HEK293 (cell line): ENCODE measurements around the gene TSEN54.

Experiments used
- AEBP2 ChIP-seq: fragments of 450-650 bp; formaldehyde crosslinking; IDR thresholded peaks from 2 replicates; pipeline ENCODE4 v1.5.1; 2016; ENCODE audit warnings: missing biosample characterization, missing genetic modification characterization, borderline replicate concordance
- EGR2 ChIP-seq: fragments of 450-650 bp; formaldehyde crosslinking; IDR thresholded peaks from 2 replicates; pipeline ENCODE4 v1.5.1; 2016; ENCODE audit warnings: low read depth, missing biosample characterization, missing genetic modification characterization
- ELK4 ChIP-seq: IDR thresholded peaks from 2 replicates; pipeline ENCODE4 v1.6.1; 2011; ENCODE audit warnings: mild to moderate bottlenecking, low read depth, low read length, borderline replicate concordance
- HOXC10 ChIP-seq: sonication (generic); formaldehyde crosslinking; IDR thresholded peaks from 2 replicates; pipeline ENCODE4 v1.8.1; 2023; ENCODE audit warnings: mild to moderate bottlenecking, missing genetic modification reagents
- HOXD13 ChIP-seq: sonication (generic); formaldehyde crosslinking; IDR thresholded peaks from 2 replicates; pipeline ENCODE4 v1.8.0; 2022; ENCODE audit warnings: missing genetic modification reagents, borderline replicate concordance
- INSM2 ChIP-seq: fragments of 450-650 bp; formaldehyde crosslinking; IDR thresholded peaks from 2 replicates; pipeline ENCODE4 v1.5.1; 2016; ENCODE audit warnings: missing biosample characterization, missing genetic modification characterization
- MZF1 ChIP-seq: fragments of 450-650 bp; formaldehyde crosslinking; IDR thresholded peaks from 2 replicates; pipeline ENCODE4 v1.5.1; 2017; ENCODE audit warnings: missing biosample characterization, missing genetic modification characterization, borderline replicate concordance
- SCRT2 ChIP-seq: fragments of 450-650 bp; formaldehyde crosslinking; IDR thresholded peaks from 2 replicates; pipeline ENCODE4 v1.5.1; 2016; ENCODE audit warnings: missing biosample characterization, missing genetic modification characterization
- TSHZ1 ChIP-seq: fragments of 450-650 bp; formaldehyde crosslinking; IDR thresholded peaks from 2 replicates; pipeline ENCODE4 v1.5.1; 2016; ENCODE audit warnings: missing biosample characterization, missing genetic modification characterization, borderline replicate concordance
- ZBTB6 ChIP-seq: fragments of 450-650 bp; formaldehyde crosslinking; IDR thresholded peaks from 2 replicates; pipeline ENCODE4 v1.5.1; 2017; ENCODE audit warnings: missing biosample characterization, missing genetic modification characterization
- ZFP37 ChIP-seq: fragments of 450-650 bp; formaldehyde crosslinking; IDR thresholded peaks from 2 replicates; pipeline ENCODE4 v1.5.1; 2016; ENCODE audit warnings: missing biosample characterization, missing genetic modification characterization
- ZNF155 ChIP-seq: fragments of 450-650 bp; formaldehyde crosslinking; IDR thresholded peaks from 2 replicates; pipeline ENCODE4 v1.5.1; 2016; ENCODE audit warnings: missing biosample characterization, missing genetic modification characterization
- ZNF280C ChIP-seq: fragments of 450-650 bp; formaldehyde crosslinking; IDR thresholded peaks from 2 replicates; pipeline ENCODE4 v1.5.1; 2016; ENCODE audit warnings: missing biosample characterization, missing genetic modification characterization
- ZNF362 ChIP-seq: fragments of 450-650 bp; formaldehyde crosslinking; IDR thresholded peaks from 2 replicates; pipeline ENCODE4 v1.5.1; 2016; ENCODE audit warnings: missing biosample characterization, missing genetic modification characterization
- ZNF391 ChIP-seq: fragments of 450-650 bp; formaldehyde crosslinking; IDR thresholded peaks from 2 replicates; pipeline ENCODE4 v1.5.1; 2016; ENCODE audit warnings: low read depth, missing biosample characterization, missing genetic modification characterization, borderline replicate concordance
- ZNF416 ChIP-seq: fragments of 450-650 bp; formaldehyde crosslinking; IDR thresholded peaks from 2 replicates; pipeline ENCODE4 v1.5.1; 2016; ENCODE audit warnings: missing biosample characterization, missing genetic modification characterization
- ZNF433 ChIP-seq: fragments of 450-650 bp; formaldehyde crosslinking; IDR thresholded peaks from 2 replicates; pipeline ENCODE4 v1.5.1; 2016; ENCODE audit warnings: missing biosample characterization, missing genetic modification characterization, low read depth
- ZNF48 ChIP-seq: fragments of 450-650 bp; formaldehyde crosslinking; IDR thresholded peaks from 2 replicates; pipeline ENCODE4 v1.5.1; 2016; ENCODE audit warnings: missing biosample characterization, missing genetic modification characterization
- ZNF560 ChIP-seq: fragments of 450-650 bp; formaldehyde crosslinking; IDR thresholded peaks from 2 replicates; pipeline ENCODE4 v1.5.1; 2017; ENCODE audit warnings: missing biosample characterization, missing genetic modification characterization, borderline replicate concordance
- ZNF561 ChIP-seq: fragments of 450-650 bp; IDR thresholded peaks from 2 replicates; pipeline ENCODE4 v1.5.1; 2018; ENCODE audit warnings: missing biosample characterization, missing genetic modification characterization, borderline replicate concordance
- ZNF600 ChIP-seq: fragments of 450-650 bp; formaldehyde crosslinking; IDR thresholded peaks from 2 replicates; pipeline ENCODE4 v1.5.1; 2016; ENCODE audit warnings: missing biosample characterization, missing genetic modification characterization
- ZNF624 ChIP-seq: fragments of 450-650 bp; formaldehyde crosslinking; IDR thresholded peaks from 2 replicates; pipeline ENCODE4 v1.5.1; 2017; ENCODE audit warnings: missing biosample characterization, missing genetic modification characterization
- ZNF704 ChIP-seq: fragments of 450-650 bp; formaldehyde crosslinking; IDR thresholded peaks from 2 replicates; pipeline ENCODE4 v1.5.1; 2016; ENCODE audit warnings: missing biosample characterization, missing genetic modification characterization

The TSEN54 gene

GRCh38 chr17:75515496-75516254 is 653 bp upstream of the TSEN54 start, which contains the start of gene CASKIN2 (continued):
- no peak for TF ChIP-seq ZNF280C (tag by site-specific recombination)
- TF ChIP-seq ZNF560 (tag by site-specific recombination), result no peak
- no peak for TF ChIP-seq ZNF704
- no peak for TF ChIP-seq HOXD13 (CRISPR knock-in tag)
- no peak for TF ChIP-seq HOXC10 (CRISPR knock-in tag)
- TF ChIP-seq TSHZ1 (tag by site-specific recombination), result peak; percentile 23; the same call in 1 of the 2 replicates
- no peak for TF ChIP-seq ZNF155 (tag by site-specific recombination)
- TF ChIP-seq EGR2 (tag by site-specific recombination), result peak; percentile 90
- no peak for TF ChIP-seq AEBP2 (tag by site-specific recombination)
- TF ChIP-seq ZNF416, result no peak
- peak; percentile 43 for TF ChIP-seq ZBTB6
- TF ChIP-seq INSM2, result peak; percentile 43
- 0 out of 2 replicates have a peak, but pooled peaks have one; percentile 16 for TF ChIP-seq SCRT2
- TF ChIP-seq ZFP37 (tag by site-specific recombination), result peak; percentile 82
- no peak for TF ChIP-seq MZF1 (tag by site-specific recombination)
- no peak for TF ChIP-seq ZNF433
- no peak for TF ChIP-seq ZNF362 (tag by site-specific recombination)
- TF ChIP-seq ZNF600 (tag by site-specific recombination), result peak; percentile 82
- no peak for TF ChIP-seq ZNF48 (tag by site-specific recombination)
- TF ChIP-seq ELK4, result no peak
- no peak for TF ChIP-seq ZNF624 (tag by site-specific recombination)
- TF ChIP-seq ZNF561, result no peak
- peak; percentile 51 for TF ChIP-seq ZNF391 (tag by site-specific recombination)
